Stimulated activated CD8-positive, alpha-beta memory T cell treated with anti-CD3 and anti-CD28 coated beads, Interleukin-2, amount 100 ng/mL, for 48 hours (primary cell): ENCODE data around the gene C11orf24.

Experiments
- DNase-seq, 2 donors: peaks; one replicate each; pipeline ENCODE4 v3.0.0-alpha.2; 2020; ENCODE audit warnings: low read depth in 2 of 2

The C11orf24 gene

DNA sequence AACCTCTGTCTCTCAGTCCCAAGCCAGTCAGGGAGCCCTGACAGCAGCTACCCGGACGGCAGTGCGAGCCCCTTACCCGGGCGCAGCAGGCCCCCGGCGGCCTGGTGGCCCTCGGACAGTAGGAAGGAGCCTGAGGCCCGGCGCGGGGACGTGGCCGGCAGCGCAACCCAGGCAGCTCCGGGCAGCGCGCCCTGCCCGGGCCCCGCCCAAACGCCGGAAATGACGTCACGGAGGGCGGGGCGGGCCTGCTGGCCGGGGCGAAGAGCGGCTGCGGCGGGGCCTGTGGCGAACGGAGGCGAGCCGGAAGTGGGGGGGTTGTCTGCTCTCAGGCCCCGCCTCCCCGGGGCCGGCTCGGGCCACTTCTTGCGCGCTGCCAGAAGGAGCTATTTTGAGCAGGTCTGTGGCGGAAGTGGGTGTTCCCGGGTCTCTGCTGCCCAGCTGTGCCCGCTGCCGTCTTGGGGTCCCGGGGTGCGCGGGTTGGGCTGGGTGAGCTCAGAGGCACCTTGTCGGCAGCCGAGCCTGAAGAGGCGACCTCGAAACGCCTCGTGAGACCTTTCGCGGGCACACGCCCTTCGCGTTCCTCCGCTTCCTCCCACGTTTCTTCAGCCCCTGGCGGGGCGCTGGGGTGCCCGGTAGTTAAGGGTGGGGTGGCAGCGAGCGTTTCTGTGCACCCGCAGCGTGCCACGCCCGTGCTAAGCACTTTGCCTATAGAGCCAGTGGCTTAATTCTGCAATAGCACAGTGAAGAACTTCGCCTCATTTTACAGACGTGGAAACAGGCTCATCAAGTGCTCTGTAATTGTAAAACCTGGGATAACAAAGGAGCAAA lies at the start of gene C11orf24:
Gene C11orf24 (minus strand): TSS at position 193 of the 828 bp plus-strand sequence. CDS start 8,206 bp downstream, outside the sequence.
- peak; percentile 91 to 92 for DNase-seq

- DNase-seq, result no peak
These were observed 45.5 kb upstream of the C11orf24 start for GRCh38 chr11:68317147-68317785.

DNA sequence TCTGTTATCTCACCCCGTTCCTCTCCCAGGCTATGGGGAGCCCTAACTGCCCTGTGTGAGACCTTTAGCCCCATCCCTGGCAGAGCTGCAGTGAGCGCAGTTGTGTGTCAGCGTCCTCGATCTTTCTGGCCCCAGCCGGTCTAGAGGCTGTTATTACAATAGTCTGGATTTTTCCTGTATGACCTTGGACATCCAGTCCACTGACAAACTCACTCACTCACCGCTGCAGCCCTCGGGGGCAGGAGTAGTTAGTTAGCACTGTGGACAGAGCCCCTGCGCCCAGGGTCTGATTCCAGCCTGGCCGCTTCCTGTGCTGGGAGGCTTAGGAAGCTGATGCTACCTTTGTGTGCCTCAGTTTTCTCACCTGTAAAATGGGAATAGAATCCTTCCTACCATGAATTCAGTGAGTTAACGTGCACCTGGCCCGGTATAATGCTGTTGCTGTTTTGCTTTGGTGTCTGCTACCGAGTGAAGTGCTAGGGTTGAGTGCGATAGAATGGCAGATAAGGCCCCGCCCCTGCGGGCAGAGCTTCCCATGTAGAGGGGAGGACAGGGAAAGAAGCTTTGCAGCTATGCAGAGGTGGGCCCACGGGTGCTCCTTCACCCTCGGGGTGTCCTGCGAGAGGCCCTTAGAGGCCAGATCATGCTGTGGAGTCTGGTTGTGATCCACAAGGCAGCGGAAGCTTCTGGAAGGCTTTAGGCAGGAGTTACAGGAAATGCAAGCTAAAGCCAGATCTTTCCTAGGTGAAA lies 43.6 kb upstream of the C11orf24 start:
- no peak for DNase-seq

DNA sequence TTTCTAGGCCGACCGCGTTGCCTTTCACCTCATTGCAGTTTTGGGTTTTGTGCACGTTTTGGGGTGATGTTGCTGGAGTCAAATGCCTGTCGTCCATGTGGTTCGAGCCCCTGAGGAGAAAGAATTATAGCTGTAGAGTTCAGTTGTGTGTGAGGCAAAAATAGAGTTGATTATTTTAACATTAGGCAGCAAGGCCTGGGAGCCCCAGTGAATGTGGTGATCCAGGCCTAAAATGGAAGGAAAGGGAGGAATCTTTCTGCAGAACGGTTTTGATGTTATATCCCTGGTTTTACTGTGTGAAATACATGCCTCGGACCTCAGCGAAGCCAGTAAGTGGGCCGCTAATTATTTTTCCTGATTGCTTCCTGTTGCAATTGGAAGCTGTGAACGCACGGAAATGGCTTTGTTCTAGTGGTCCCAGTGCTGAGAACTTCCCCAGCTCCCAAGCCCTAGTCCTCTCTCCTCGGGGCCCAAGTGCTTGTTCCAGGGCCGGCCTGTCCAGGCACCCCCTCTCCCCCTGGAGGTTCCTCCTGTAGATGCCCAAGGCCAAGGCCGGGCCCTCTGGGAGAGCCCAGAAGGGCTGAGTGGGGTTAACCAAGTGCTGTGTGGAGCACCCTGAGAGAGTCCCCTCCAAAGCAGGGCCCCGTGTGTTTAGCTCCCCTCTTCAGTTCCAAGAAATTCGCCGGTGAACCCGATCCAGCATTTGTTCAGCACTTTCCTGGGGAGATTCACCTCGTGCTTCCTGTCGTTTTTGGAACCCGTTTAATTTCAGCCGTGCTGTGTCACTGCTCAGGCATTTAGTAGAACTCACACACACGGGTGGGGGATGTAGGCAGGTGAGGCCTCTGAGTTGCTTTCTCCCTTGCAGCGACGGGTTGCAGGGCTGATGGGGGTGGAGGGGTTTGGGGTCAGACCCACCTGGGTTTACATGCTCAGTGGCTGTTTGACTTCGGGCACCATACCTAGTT lies 42.7 kb upstream of the C11orf24 start:
- DNase-seq, result no peak

DNA sequence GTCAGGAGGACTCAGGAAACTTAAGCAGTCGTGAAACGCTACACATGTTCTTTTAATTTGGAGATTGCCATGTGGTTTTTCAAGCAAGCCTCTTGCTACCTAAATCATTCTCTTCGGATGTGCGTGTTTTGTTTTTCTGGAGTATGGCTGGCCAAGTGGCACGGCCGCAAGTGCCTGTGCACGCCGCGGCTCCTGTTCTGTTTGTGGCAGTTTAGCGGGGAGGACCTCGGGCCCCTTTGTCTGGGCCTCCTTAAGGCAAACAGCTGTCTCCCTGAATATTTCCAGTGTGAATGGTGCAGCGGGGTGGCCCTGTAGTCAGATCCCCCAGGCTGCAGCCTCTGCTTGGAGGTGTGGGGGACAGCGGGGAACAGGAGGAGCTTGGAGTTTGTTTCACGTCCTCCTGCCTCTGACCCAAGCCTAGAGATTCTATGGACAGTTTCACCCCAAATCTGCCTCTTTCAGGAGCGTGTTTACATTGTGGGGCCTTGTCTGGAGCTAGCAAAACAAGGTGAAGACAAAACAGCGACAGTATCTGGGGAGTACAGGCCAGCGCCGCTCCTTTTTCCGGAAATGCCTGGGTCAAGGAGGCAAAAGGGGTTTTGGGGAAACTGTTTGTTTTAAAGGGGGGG lies 41.9 kb upstream of the C11orf24 start:
- DNase-seq, result no peak

- no peak for DNase-seq
These were observed 41.2 kb upstream of the C11orf24 start for GRCh38 chr11:68312780-68313573.

- no peak for DNase-seq
These were observed 40.5 kb upstream of the C11orf24 start, which contains the start of gene LRP5 for GRCh38 chr11:68312117-68312779. Gene LRP5, plus strand, starts transcription at chr11:68312591. Its CDS starts 124 bp downstream, at chr11:68312715.

GRCh38 chr11:68311160-68312116 lies 39.7 kb upstream of the C11orf24 start:
- DNase-seq, result no peak

DNA sequence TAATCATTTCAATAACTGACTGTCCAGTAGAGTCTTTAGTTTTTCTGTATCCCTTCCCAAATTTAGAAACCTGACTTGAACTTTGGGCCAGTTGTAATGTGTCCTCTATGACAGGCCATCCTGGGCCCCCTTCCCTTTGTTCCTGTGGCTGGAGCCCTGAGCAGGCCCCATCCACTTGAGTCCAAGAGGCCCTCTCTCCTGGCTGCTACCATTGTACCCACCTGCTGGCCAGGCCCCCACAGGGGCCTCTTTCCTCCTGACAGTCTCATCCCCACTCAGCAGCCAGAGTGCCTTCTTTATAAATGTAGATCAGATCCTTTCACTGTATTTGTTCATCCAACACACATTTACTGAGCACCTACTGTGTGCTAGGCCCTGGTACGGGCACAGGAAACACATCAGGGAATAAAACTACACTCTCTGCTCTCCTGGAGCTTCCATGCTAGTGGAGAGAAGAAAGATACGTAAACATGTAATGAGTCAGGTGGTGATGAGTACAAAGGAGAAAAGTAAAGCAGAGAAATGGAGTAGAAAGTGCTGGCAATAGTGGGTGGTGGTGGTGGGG lies 37.9 kb upstream of the C11orf24 start:
- DNase-seq, result no peak

GRCh38 chr11:68308068-68308467 lies 36.3 kb upstream of the C11orf24 start:
- DNase-seq, result no peak

GRCh38 chr11:68306636-68307035 lies 34.9 kb upstream of the C11orf24 start:
- no peak for DNase-seq

GRCh38 chr11:68303982-68304780 lies 32.4 kb upstream of the C11orf24 start:
- no peak for DNase-seq

- DNase-seq, result no peak
These were observed 31.3 kb upstream of the C11orf24 start for GRCh38 chr11:68303083-68303482.

DNA sequence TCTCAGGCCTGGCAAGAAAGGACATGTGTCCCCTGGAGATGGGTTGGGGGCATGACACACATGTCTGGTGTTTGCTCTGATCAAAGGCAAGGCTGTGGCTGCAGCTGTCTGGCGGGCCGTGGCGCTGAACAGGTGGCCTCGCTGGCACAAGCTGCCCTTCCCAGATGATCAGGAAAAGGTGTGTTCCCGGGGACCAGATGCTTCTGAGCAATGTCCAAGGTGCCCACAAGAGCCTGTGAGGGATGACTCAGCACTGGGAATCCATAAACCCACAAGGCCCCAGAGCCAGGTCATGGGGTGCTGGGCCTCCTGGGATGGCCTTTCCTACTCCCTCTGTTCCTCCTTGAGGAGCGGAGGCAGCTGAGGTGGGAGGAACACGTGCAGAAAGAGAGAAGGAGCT lies 30.9 kb upstream of the C11orf24 start:
- no peak for DNase-seq

DNA sequence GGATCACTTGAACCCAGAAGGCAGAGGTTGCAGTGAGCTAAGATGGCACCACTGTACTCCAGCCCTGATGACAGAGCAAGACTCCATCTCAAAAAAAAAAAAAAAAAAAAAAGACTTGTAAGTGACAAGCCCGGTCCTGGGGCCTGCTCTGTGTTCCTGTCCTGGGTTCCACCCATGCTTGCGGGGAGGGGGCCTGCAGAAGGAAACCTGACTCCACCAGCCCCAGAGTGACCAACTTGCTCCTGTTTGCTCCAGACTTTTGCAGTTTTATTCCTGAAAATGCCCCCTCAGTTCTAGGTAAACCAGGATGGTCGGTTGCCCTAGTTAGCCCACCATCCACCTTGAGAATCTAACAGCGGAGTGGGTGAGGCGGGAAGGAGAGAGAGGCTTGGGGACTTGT lies 30.5 kb upstream of the C11orf24 start:
- DNase-seq, result no peak

DNA sequence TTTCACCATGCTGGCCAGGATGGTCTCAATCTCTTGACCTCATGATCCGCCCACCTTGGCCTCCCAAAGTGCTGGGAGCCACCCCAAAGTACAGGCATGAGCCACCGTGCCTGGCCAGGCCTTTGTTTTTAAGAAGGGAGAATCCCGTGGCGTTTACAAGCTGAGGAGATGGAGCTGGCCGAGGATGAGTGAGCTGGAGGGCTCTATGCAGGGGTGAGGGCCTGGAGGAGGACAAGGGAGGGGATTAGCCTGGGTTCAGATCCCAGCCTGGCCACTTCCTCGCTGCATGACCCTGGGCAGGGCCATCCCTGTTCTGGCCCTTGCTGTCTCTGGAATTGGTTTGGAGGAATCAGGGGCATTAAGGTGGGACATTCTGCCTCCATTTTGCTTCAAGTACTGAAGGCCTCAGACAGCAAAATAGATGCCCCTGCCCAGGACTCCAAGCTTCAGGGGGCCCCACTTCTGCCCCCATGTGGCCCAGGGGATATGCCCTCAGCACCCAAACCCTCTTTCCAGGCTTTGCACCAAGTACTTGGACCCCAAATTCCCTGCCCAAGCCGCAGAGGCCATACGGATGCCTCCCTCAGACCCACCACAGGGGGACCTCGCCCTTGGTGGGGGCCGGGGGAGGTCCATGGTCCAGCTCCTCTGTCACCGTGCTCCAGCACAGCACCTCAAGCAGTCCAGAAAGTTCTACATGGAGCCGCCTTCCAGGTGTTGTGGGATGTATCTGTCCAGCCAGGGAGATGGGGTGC lies 28.5 kb upstream of the C11orf24 start:
- no peak for DNase-seq
